T-helper 17 cell (primary cell): ENCODE measurements around the gene AKAP9. TPM values are rescaled to one million over a fixed set of nuclear protein-coding genes. Genes with fewer than 3 reads are reported as not detected.

Experiments used
- ATAC-seq: fragments of 150-1000 bp; cut with Tn5 transposase; 2 replicates; pipeline ENCODE4 v1.10.0; 2021; ENCODE audit warnings: mild to moderate bottlenecking, moderate library complexity
- DNase-seq, 3 donors: peaks; one replicate each; pipeline versions ENCODE4 v3.0.0 to v3.0.0-alpha.2; 2020 to 2021
- H3K9me3 ChIP-seq: one replicate; pipeline ENCODE4 v1.7.0; 2013; ENCODE audit warnings: low read length, mild to moderate bottlenecking; ENCODE audit not compliant: control insufficient read depth, poor library complexity, severe bottlenecking
- H3K27ac Mint-ChIP-seq: one replicate; pipeline ENCODE4 v1.8.0; 2022; ENCODE audit warnings: mild to moderate bottlenecking, moderate library complexity, mixed read lengths
- H3K27me3 Mint-ChIP-seq: one replicate; pipeline ENCODE4 v1.8.0; 2022; ENCODE audit warnings: mixed read lengths
- H3K36me3 Mint-ChIP-seq: one replicate; pipeline ENCODE4 v1.8.0; 2022; ENCODE audit warnings: low read depth, mixed read lengths
- H3K4me1 Mint-ChIP-seq: one replicate; pipeline ENCODE4 v1.8.0; 2022; ENCODE audit warnings: mild to moderate bottlenecking, mixed read lengths
- H3K4me3 Mint-ChIP-seq: one replicate; pipeline ENCODE4 v1.8.0; 2022; ENCODE audit warnings: mild to moderate bottlenecking, moderate library complexity, mixed read lengths
- total RNA-seq, 4 donors: library from RNA in 2 of 4; stranded (reverse) in 2 of 4; gene quantifications; one replicate each; pipeline ENCODE4 v1.2.3 and lab custom pipeline; 2022 to 2026

Gene AKAP9
- total RNA-seq, 2 donors from 2014 or later = 70.3 to 74.3 TPM

DNA sequence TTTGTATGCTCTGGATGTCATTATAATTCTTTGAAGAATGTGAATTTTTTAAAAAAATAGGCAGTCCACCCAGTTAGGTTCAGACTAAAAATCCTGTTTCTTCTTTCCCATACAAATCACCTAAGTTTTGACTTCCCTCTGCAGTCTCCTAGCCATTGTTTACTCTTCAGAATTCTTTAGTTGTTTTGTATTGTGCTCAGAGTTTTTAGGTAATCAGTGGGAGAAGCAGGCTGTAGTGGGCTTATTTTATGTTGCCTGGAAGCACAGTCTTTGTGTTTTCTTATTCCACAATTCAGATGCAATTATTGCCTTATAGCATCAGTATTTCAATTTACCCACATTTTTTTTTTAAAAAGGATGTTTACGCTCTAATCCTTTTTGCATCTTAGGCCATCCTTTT lies 94.9 kb downstream of the AKAP9 start:
- no peak for ATAC-seq

DNA sequence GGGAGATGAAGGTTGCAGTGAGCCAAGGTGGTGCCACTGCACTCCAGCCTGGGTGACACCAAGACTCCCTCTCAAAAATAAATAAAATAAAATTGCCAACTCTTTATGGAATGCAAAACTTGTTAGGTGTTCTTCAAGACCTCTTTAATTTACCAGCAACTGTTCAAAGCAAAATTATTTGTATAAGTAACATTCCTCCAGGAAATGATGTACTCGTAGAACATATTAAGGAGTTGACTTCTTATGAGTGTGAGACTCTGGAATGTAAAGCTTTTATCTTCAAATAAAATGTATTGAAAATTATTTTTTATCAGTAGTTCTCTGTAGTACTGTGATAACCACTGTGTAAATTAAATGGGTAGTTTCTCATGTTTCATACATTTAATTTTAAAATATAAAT lies 99.2 kb downstream of the AKAP9 start:
- H3K9me3 ChIP-seq = no peaks in the 10 kb centered on the region
- H3K27ac Mint-ChIP-seq = no peak overlapping the region
- H3K27me3 Mint-ChIP-seq = no peaks in the 10 kb centered on the region
- no peak for ATAC-seq
- DNase-seq = no peak
- H3K4me3 Mint-ChIP-seq = no peak overlapping the region
- H3K36me3 Mint-ChIP-seq = peaks cover 6% of the 10 kb centered on the region
- no peaks in the 10 kb centered on the region for H3K4me1 Mint-ChIP-seq

More for the DNA sequence above, 94.9 kb downstream of the AKAP9 start:
- H3K36me3 Mint-ChIP-seq = peaks cover 9% of the 10 kb centered on the region
- H3K27ac Mint-ChIP-seq = no peak overlapping the region
- no peaks in the 10 kb centered on the region for H3K9me3 ChIP-seq
- no peaks in the 10 kb centered on the region for H3K27me3 Mint-ChIP-seq
- H3K4me3 Mint-ChIP-seq = no peak overlapping the region
- peaks cover 6% of the 10 kb centered on the region for H3K4me1 Mint-ChIP-seq
- DNase-seq = no peak

DNA sequence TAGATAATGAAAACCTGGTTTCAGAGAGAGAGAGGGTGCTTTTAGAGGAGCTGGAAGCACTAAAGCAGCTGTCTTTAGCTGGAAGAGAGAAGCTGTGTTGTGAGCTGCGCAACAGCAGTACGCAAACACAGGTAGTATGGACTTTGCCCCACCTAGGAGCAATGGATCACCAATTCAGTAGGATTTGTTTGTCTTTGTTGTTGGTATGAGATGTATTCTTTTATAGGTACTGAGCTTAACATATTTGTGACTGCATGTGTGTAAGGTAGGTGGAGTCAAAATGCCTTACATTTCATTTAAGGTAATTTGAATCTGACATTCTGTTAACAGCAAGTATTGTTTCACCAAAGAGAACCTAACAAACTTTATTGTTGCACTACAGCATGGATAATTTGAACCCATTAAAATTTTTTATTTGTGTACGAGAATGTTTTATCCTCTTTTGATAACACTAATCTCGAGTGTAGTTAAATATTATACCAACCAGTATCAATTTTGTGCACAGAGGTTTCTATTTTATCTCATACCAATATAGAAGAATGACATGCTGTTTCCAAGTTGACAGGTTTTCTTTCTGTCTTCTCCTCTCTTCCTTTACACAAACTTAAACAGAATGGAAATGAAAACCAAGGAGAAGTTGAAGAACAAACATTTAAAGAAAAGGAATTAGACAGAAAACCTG lies 101.5 kb downstream of the AKAP9 start:
- no peaks in the 10 kb centered on the region for H3K27me3 Mint-ChIP-seq
- no peak overlapping the region for H3K27ac Mint-ChIP-seq
- H3K36me3 Mint-ChIP-seq = peaks cover 6% of the 10 kb centered on the region
- no peaks in the 10 kb centered on the region for H3K4me1 Mint-ChIP-seq
- DNase-seq = no peak
- H3K9me3 ChIP-seq = no peaks in the 10 kb centered on the region
- H3K4me3 Mint-ChIP-seq = no peak overlapping the region
- ATAC-seq = no peak

DNA sequence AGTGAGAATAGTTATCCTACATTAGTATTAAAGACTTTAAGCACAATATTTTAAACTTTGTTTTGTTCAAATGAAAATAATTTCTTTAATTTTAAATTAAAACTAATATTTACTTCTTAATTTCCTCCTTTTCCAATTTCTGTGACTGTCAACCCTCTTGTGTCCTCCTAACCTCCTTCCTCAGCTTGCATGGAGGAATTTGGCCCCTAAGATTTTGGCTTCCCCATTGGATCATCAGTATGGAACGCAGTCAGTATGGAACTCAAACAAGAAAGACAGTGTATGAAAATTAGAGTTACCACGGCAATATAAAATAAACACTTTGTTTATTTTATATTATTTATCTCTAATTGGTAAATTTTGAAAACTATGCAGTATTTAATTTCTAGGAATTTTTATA lies 102.4 kb downstream of the AKAP9 start:
- no peaks in the 10 kb centered on the region for H3K27me3 Mint-ChIP-seq
- H3K9me3 ChIP-seq = no peaks in the 10 kb centered on the region
- DNase-seq (no peak), ATAC-seq (no peak)
- no peak overlapping the region for H3K4me3 Mint-ChIP-seq
- H3K36me3 Mint-ChIP-seq = peaks cover 6% of the 10 kb centered on the region
- no peak overlapping the region for H3K27ac Mint-ChIP-seq
- H3K4me1 Mint-ChIP-seq = no peaks in the 10 kb centered on the region

DNA sequence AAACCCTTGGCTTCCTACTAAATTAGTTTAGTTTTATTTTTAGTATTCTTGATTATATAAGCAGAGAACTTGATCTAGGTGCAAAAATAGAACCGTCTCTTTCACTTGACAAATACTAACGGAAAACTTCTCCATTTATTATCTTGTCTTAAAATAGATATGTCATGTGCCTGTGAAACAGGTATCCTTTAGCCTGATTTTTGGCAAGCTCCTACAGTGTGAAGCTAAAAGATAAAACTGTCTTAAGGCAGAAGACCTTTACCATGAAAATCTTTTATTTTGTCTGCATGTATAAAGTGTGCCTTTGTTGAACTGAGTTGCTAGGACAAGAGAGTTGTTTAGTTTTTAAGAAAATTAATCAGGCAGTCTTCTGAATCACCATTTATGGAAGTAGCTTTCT lies 103.0 kb downstream of the AKAP9 start:
- H3K9me3 ChIP-seq = no peaks in the 10 kb centered on the region
- Mint-ChIP-seq H3K4me3 (no peak overlapping the region), H3K27ac (no peak overlapping the region), H3K27me3 (no peaks in the 10 kb centered on the region), H3K36me3 (peaks cover 6% of the 10 kb centered on the region), H3K4me1 (no peaks in the 10 kb centered on the region)
- no peak for DNase-seq
- ATAC-seq = no peak

DNA sequence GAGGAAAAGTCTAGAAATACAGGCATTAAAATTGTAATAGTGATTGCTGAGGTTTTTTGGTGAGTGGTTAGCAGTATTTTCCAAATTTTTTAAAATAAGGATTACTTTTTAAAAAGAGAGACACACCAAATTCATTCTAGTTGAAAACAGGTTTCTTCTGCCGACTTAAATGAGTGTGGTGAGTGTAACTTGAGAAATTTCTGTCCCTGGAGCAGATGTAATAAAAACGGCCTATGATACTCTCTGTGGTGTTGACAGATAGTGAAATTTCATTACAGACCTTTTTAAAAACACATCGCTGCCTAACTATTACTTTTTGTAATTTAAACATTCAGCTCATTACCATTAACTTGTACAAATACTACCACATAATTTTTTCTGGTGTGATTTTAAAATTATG lies 103.5 kb downstream of the AKAP9 start:
- ATAC-seq (no peak), DNase-seq (no peak)
- H3K4me1 Mint-ChIP-seq = no peaks in the 10 kb centered on the region
- H3K4me3 Mint-ChIP-seq = no peak overlapping the region
- peaks cover 6% of the 10 kb centered on the region for H3K36me3 Mint-ChIP-seq
- no peaks in the 10 kb centered on the region for H3K27me3 Mint-ChIP-seq
- H3K9me3 ChIP-seq = no peaks in the 10 kb centered on the region
- no peak overlapping the region for H3K27ac Mint-ChIP-seq

- Mint-ChIP-seq H3K36me3 (peaks cover 6% of the 10 kb centered on the region), H3K27ac (no peak overlapping the region), H3K27me3 (no peaks in the 10 kb centered on the region), H3K4me3 (no peak overlapping the region), H3K4me1 (no peaks in the 10 kb centered on the region)
- DNase-seq (no peak), ATAC-seq (no peak)
- H3K9me3 ChIP-seq = no peaks in the 10 kb centered on the region
These were observed 104.3 kb downstream of the AKAP9 start for GRCh38 chr7:92044940-92045339.

DNA sequence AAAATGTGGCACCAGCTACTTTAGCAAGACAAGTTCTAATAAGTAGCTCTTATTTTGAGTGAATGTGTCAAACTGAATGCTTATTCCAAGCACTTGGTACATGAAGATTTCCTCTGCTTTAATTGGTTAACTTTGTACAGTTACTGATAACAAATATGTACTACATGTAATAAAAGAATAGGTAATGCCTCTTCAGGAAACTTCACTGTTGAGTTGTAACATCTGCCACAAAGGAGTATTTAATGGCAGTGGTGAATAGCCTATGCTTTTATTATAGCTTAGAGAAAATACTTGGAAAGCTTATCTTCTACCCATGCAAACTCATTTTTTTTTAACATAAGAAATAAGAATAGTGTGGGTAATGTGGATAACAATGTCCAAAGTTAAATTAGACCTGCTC lies 111.0 kb downstream of the AKAP9 start:
- no peak for DNase-seq
- Mint-ChIP-seq H3K27me3 (no peaks in the 10 kb centered on the region), H3K4me3 (no peak overlapping the region), H3K36me3 (peaks cover 7% of the 10 kb centered on the region), H3K4me1 (peaks cover 7% of the 10 kb centered on the region), H3K27ac (no peak overlapping the region)
- no peaks in the 10 kb centered on the region for H3K9me3 ChIP-seq
- ATAC-seq = no peak

DNA sequence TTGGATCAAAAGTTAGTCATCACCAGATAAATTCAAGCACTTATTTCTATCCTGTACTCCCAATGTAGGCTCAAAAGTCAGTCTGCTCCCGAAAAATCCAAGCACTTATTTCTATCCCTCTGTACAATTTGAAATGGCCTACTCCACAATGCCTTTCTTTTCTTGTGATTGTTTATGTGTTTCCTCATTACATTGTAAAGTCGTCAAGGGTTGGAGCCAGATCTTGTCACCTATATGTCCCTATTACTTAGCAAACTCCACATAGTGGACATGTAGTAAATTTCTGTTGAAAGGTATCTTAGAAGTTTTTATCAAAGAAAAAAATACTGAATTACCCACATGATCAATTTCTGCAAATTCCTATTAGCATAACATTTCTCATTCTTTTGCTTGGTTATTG lies 111.5 kb downstream of the AKAP9 start:
- H3K9me3 ChIP-seq = no peaks in the 10 kb centered on the region
- Mint-ChIP-seq H3K27me3 (no peaks in the 10 kb centered on the region), H3K4me3 (no peak overlapping the region), H3K4me1 (peaks cover 7% of the 10 kb centered on the region), H3K36me3 (peaks cover 7% of the 10 kb centered on the region), H3K27ac (no peak overlapping the region)
- ATAC-seq (no peak), DNase-seq (no peak)

GRCh38 chr7:92052684-92053083 lies 112.0 kb downstream of the AKAP9 start:
- H3K27me3 Mint-ChIP-seq = no peaks in the 10 kb centered on the region
- H3K36me3 Mint-ChIP-seq = peaks cover 7% of the 10 kb centered on the region
- H3K27ac Mint-ChIP-seq = no peak overlapping the region
- no peak overlapping the region for H3K4me3 Mint-ChIP-seq
- no peaks in the 10 kb centered on the region for H3K9me3 ChIP-seq
- peaks cover 10% of the 10 kb centered on the region for H3K4me1 Mint-ChIP-seq
- ATAC-seq = no peak
- DNase-seq = no peak

DNA sequence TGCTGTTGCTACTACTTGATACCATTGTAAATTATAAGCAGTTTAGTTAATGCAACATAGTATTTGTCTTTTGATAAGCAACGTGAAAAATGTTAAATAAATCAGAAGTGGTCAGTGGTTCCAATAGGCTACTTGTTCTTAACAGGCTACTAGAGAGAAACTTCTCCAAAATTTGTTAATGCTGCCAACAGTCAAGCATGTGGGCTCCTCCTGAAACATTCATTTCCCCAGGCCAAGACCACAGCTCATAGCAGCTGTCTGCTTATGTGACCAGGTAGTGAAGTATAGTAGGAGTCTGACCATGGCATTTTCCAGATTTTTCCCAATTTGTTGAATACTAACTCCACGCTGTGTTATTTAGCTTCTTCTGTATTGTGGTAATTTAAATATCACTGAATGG lies 112.7 kb downstream of the AKAP9 start:
- no peak for ATAC-seq
- Mint-ChIP-seq H3K4me3 (no peak overlapping the region), H3K27ac (no peak overlapping the region), H3K36me3 (peaks cover 7% of the 10 kb centered on the region), H3K4me1 (peaks cover 12% of the 10 kb centered on the region), H3K27me3 (no peaks in the 10 kb centered on the region)
- no peaks in the 10 kb centered on the region for H3K9me3 ChIP-seq
- DNase-seq = no peak

DNA sequence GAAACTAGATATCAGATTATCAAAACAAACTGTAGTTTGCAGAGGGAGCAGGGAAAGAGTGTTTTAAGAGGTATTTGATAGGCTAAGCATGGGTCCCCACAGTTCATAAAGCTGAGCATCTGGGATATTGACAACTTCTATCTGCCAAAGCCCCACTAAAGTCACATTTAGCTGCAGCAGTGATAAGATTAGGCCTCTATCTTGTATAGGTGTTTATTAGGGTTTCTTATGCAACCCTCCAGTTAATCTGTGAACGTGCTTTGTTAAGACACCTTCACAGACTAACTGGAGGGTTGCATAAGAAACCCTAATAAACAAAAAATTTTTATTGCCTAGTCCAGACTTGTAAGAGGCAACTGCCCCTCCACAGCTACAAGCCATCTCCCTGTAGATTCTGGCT lies 115.6 kb downstream of the AKAP9 start:
- no peak for ATAC-seq
- Mint-ChIP-seq H3K36me3 (no peaks in the 10 kb centered on the region), H3K27me3 (no peaks in the 10 kb centered on the region), H3K4me1 (peaks cover 9% of the 10 kb centered on the region), H3K4me3 (no peak overlapping the region), H3K27ac (peak overlapping the region; percentile 14)
- DNase-seq = no peak
- H3K9me3 ChIP-seq = no peaks in the 10 kb centered on the region

DNA sequence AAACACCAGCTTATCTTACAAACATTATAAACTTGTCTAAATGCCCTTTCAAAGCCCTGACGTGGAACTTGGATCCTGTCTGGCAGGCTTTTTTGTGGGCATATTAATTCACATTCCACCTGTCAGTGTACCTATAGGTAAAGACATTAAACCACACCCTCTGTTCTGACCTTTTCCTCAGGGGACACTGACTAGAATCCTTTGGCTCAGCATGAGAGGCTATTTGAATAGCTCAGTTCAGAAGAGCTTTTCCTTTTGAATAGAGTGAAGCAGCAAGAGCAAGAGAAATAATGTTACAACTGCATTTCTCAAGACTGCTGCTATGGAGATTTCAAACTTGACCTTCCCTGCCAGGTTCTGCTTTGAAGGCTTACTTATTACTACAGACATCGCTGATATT lies 116.7 kb downstream of the AKAP9 start:
- no peaks in the 10 kb centered on the region for H3K9me3 ChIP-seq
- DNase-seq (no peak), ATAC-seq (no peak)
- no peak overlapping the region for H3K4me3 Mint-ChIP-seq
- H3K27ac Mint-ChIP-seq = no peak overlapping the region
- H3K27me3 Mint-ChIP-seq = no peaks in the 10 kb centered on the region
- no peaks in the 10 kb centered on the region for H3K36me3 Mint-ChIP-seq
- H3K4me1 Mint-ChIP-seq = peaks cover 9% of the 10 kb centered on the region

GRCh38 chr7:92058040-92058439 lies 117.4 kb downstream of the AKAP9 start:
- H3K4me3 Mint-ChIP-seq = no peak overlapping the region
- peak; percentile 57 for ATAC-seq
- no peak for DNase-seq
- H3K36me3 Mint-ChIP-seq = peaks cover 3% of the 10 kb centered on the region
- H3K27ac Mint-ChIP-seq = no peak overlapping the region
- H3K9me3 ChIP-seq = no peaks in the 10 kb centered on the region
- no peaks in the 10 kb centered on the region for H3K27me3 Mint-ChIP-seq
- H3K4me1 Mint-ChIP-seq = peaks cover 9% of the 10 kb centered on the region
